NCI-H510A (cell line): Measurements from ENCODE around the gene DACT3.

Source experiments
- DNase-seq: peaks from one replicate; lab custom pipeline; 2025; lab: John Stamatoyannopoulos, UW

Gene DACT3

GRCh38 chr19:46661020-46661731 is at the start of gene DACT3:
Gene DACT3 (minus strand): TSS chr19:46661182. CDS start chr19:46661064, 118 bp downstream.
- DNase-seq, result peak; percentile 99

GRCh38 chr19:46710687-46711086 is 49.7 kb upstream of the DACT3 start:
- no peak for DNase-seq

GRCh38 chr19:46704379-46705076 is 43.5 kb upstream of the DACT3 start:
- no peak for DNase-seq

- no peak for DNase-seq
Observed at GRCh38 chr19:46700704-46701103, 39.7 kb upstream of the DACT3 start.

- DNase-seq, result no peak
Observed at GRCh38 chr19:46698395-46699321, 37.7 kb upstream of the DACT3 start.

GRCh38 chr19:46697204-46697960 is 36.4 kb upstream of the DACT3 start:
- DNase-seq, result no peak

GRCh38 chr19:46696866-46697203 is 35.9 kb upstream of the DACT3 start:
- DNase-seq, result no peak

- DNase-seq, result no peak
Observed at GRCh38 chr19:46696052-46696451, 35.1 kb upstream of the DACT3 start.

- no peak for DNase-seq
Observed at GRCh38 chr19:46693760-46694159, 32.8 kb upstream of the DACT3 start.

GRCh38 chr19:46692918-46693722 is 32.1 kb upstream of the DACT3 start:
- DNase-seq, result no peak

- no peak for DNase-seq
Observed at GRCh38 chr19:46691948-46692347, 31.0 kb upstream of the DACT3 start.

GRCh38 chr19:46691104-46691503 is 30.1 kb upstream of the DACT3 start:
- DNase-seq, result no peak

- no peak for DNase-seq
Observed at GRCh38 chr19:46689358-46689757, 28.4 kb upstream of the DACT3 start.

GRCh38 chr19:46687438-46688145 is 26.6 kb upstream of the DACT3 start:
- DNase-seq, result no peak

GRCh38 chr19:46685189-46685588 is 24.2 kb upstream of the DACT3 start:
- no peak for DNase-seq

- no peak for DNase-seq
Observed at GRCh38 chr19:46678110-46678732, 17.2 kb upstream of the DACT3 start.

GRCh38 chr19:46674416-46675178 is 13.6 kb upstream of the DACT3 start:
- peak; percentile 37 for DNase-seq

GRCh38 chr19:46670813-46671212 is 9.8 kb upstream of the DACT3 start:
- DNase-seq, result no peak

- no peak for DNase-seq
Observed at GRCh38 chr19:46668662-46669061, 7.7 kb upstream of the DACT3 start.
